ENCODE data around the gene BCAT1.
"Not testable (repeated sequence)": the region's sequence is repeated elsewhere in the genome, so short reads cannot be mapped to it uniquely, and the experiment has no call there.

Gene BCAT1

DNA sequence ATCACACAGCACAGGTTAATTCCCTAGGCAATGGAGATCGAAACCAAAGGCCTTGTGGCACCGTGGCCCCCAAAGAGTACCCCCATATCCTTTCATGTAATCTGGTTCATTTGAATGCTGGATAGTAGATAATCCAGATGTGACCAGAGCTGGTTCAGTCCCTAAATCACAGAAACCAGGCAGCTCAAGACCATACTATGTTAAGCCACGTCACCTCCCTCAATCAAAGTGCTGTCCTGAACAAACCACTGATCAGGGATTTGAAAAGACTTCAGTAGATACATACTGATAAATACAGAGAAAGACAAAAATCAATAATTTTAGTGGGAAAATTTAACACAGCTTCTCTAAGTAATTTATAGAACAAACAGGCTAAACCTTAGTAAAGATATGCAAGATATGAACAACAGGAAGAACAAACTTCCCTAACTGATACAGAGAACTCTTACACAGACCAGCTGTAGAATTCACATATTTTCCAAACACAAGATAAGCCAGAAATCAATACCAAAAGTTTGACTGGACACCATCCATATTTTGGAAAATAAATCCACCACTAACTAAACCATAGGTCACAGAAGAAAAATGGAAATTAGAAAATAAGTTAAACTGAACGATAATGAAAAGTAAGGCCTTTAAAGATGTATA, 67.1 kb downstream of the BCAT1 start:
- WGBS (ENCODE audit: insufficient coverage): no CpG with 5 or more reads among the region's 4 CpGs
- CTCF ChIA-PET: interaction anchor here (0.9 to 1.2 kb wide), 2 partner anchors 34 to 66 kb away, joined by 3 to 4 read pairs; partner anchors contain the start of gene BCAT1

DNA sequence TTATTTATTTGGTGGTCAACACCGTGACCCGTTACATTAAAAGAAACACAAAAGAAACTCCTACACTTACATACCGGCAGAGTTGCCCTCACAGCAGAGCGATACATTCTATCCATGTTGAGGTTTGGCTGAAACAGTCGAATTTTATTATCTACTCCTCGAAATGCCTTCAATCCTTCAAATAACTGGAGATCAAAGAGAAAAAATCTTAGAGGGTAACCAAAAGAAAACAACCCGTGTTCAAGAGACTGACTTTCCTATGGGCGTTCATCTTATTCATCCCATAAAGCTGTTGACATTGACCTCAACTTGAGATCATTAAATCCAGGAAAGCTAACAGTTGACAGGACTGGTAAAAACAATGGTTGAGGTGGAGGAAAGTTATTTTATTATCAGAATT, 67.7 kb downstream of the BCAT1 start:
- H3K27me3 ChIP-seq (replicated peaks in 2 of 5; ENCODE audit: control insufficient read depth in 4 of 5, insufficient read depth in 5 of 5, low read length in 4 of 5): no peaks in the 10 kb centered on the region
- H3K36me3 ChIP-seq (ENCODE audit: control insufficient read depth in 4 of 4, insufficient read depth in 4 of 4, low read length in 3 of 4): peaks cover 5 to 45% (median 25%) of the 10 kb centered on the region in 4 experiments
- POLR2A ChIA-PET: no interaction called here
- H3K27ac ChIP-seq (ENCODE audit: insufficient read depth in 1 of 2, low read depth in 1 of 2, low read length in 2 of 2, poor library complexity in 1 of 2, severe bottlenecking in 2 of 2): no peak overlapping the region
- peaks cover 0 to 4% (median 0%) of the 10 kb centered on the region in 4 experiments for H3K4me1 ChIP-seq (ENCODE audit: control extremely low read depth in 1 of 4, control insufficient read depth in 4 of 4, insufficient read depth in 4 of 4, low read length in 3 of 4)
- CTCF ChIA-PET: interaction anchor here (1.2 kb wide), 1 partner anchor 67 kb away, joined by 3 read pairs; the partner anchor contains the start of gene BCAT1
- no peak for DNase-seq
- 98% methylated on average over 6 of the region's 8 CpGs for WGBS (ENCODE audit: insufficient coverage)
- no peaks in the 10 kb centered on the region for H3K9me3 ChIP-seq (ENCODE audit: control extremely low read depth in 1 of 5, control insufficient read depth in 4 of 5, insufficient read depth in 2 of 5, low read depth in 1 of 5, low read length in 4 of 5)
- no peak overlapping the region for H3K4me3 ChIP-seq (ENCODE audit: control insufficient read depth in 1 of 7, extremely low read depth in 1 of 7, insufficient read depth in 4 of 7, low read depth in 2 of 7, low read length in 6 of 7)

More for the DNA sequence above, 67.1 kb downstream of the BCAT1 start:
- no peak overlapping the region for H3K27ac ChIP-seq (ENCODE audit: insufficient read depth in 1 of 2, low read depth in 1 of 2, low read length in 2 of 2, poor library complexity in 1 of 2, severe bottlenecking in 2 of 2)
- H3K4me1 ChIP-seq (ENCODE audit: control extremely low read depth in 1 of 4, control insufficient read depth in 4 of 4, insufficient read depth in 4 of 4, low read length in 3 of 4): peaks cover 0 to 4% (median 0%) of the 10 kb centered on the region in 4 experiments
- no peak overlapping the region for H3K4me3 ChIP-seq (ENCODE audit: control insufficient read depth in 1 of 7, extremely low read depth in 1 of 7, insufficient read depth in 4 of 7, low read depth in 2 of 7, low read length in 6 of 7)
- POLR2A ChIA-PET: no interaction called here
- no peaks in the 10 kb centered on the region for H3K27me3 ChIP-seq (replicated peaks in 2 of 5; ENCODE audit: control insufficient read depth in 4 of 5, insufficient read depth in 5 of 5, low read length in 4 of 5)
- peaks cover 5 to 39% (median 22%) of the 10 kb centered on the region in 4 experiments for H3K36me3 ChIP-seq (ENCODE audit: control insufficient read depth in 4 of 4, insufficient read depth in 4 of 4, low read length in 3 of 4)
- no peak for DNase-seq
- no peaks in the 10 kb centered on the region for H3K9me3 ChIP-seq (ENCODE audit: control extremely low read depth in 1 of 5, control insufficient read depth in 4 of 5, insufficient read depth in 2 of 5, low read depth in 1 of 5, low read length in 4 of 5)

GRCh38 chr12:24880732-24881131, 68.2 kb downstream of the BCAT1 start:
- Histone ChIP-seq H3K4me3 (ENCODE audit: control insufficient read depth in 1 of 7, extremely low read depth in 1 of 7, insufficient read depth in 4 of 7, low read depth in 2 of 7, low read length in 6 of 7) (no peak overlapping the region), H3K36me3 (ENCODE audit: control insufficient read depth in 4 of 4, insufficient read depth in 4 of 4, low read length in 3 of 4) (peaks cover 5 to 47% (median 25%) of the 10 kb centered on the region in 4 experiments), H3K27ac (ENCODE audit: insufficient read depth in 1 of 2, low read depth in 1 of 2, low read length in 2 of 2, poor library complexity in 1 of 2, severe bottlenecking in 2 of 2) (no peak overlapping the region), H3K27me3 (replicated peaks in 2 of 5; ENCODE audit: control insufficient read depth in 4 of 5, insufficient read depth in 5 of 5, low read length in 4 of 5) (no peaks in the 10 kb centered on the region), H3K9me3 (ENCODE audit: control extremely low read depth in 1 of 5, control insufficient read depth in 4 of 5, insufficient read depth in 2 of 5, low read depth in 1 of 5, low read length in 4 of 5) (no peaks in the 10 kb centered on the region), H3K4me1 (ENCODE audit: control extremely low read depth in 1 of 4, control insufficient read depth in 4 of 4, insufficient read depth in 4 of 4, low read length in 3 of 4) (peaks cover 0 to 4% (median 0%) of the 10 kb centered on the region in 4 experiments)
- ChIA-PET POLR2A (no interaction called here), CTCF (interaction anchor here (1.1 to 1.2 kb wide), 2 partner anchors 29 to 67 kb away, joined by 3 to 5 read pairs; partner anchors contain the start of gene BCAT1)
- WGBS (ENCODE audit: insufficient coverage): 100% methylated on average over 4 of the region's 5 CpGs
- DNase-seq: no peak

DNA sequence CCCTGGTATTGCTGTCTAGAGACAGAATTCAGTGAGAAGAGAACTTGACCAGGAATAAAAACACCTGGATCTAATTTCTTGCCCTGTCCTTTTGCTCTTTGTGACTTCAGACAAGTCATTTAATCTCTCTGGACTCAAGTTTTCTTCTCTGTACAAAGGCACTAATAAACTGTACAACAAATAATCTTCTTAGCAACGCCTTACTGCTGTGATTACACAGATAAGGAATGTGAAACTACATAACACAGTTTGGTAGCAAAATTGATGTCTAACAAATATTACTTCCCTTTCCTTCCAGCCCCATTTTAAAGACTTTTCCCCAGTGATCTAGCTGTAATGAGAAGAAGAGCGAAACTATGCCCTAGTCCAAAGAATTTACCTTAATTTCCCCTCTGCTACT, 69.3 kb downstream of the BCAT1 start:
- H3K36me3 ChIP-seq (ENCODE audit: control insufficient read depth in 4 of 4, insufficient read depth in 4 of 4, low read length in 3 of 4): peaks cover 11 to 56% (median 32%) of the 10 kb centered on the region in 4 experiments
- peak in 2 of 3 donors; percentile 14 to 29 for DNase-seq
- H3K9me3 ChIP-seq (ENCODE audit: control extremely low read depth in 1 of 5, control insufficient read depth in 4 of 5, insufficient read depth in 2 of 5, low read depth in 1 of 5, low read length in 4 of 5): no peaks in the 10 kb centered on the region
- no peaks in the 10 kb centered on the region for H3K27me3 ChIP-seq (replicated peaks in 2 of 5; ENCODE audit: control insufficient read depth in 4 of 5, insufficient read depth in 5 of 5, low read length in 4 of 5)
- H3K4me3 ChIP-seq (ENCODE audit: control insufficient read depth in 1 of 7, extremely low read depth in 1 of 7, insufficient read depth in 4 of 7, low read depth in 2 of 7, low read length in 6 of 7): no peak overlapping the region
- CTCF ChIA-PET: interaction anchor here (1.1 kb wide), 1 partner anchor 28 kb away, joined by 5 read pairs; no protein-coding TSS in a partner anchor
- peaks cover 0 to 4% (median 0%) of the 10 kb centered on the region in 4 experiments for H3K4me1 ChIP-seq (ENCODE audit: control extremely low read depth in 1 of 4, control insufficient read depth in 4 of 4, insufficient read depth in 4 of 4, low read length in 3 of 4)
- no peak overlapping the region for H3K27ac ChIP-seq (ENCODE audit: insufficient read depth in 1 of 2, low read depth in 1 of 2, low read length in 2 of 2, poor library complexity in 1 of 2, severe bottlenecking in 2 of 2)
- WGBS (ENCODE audit: insufficient coverage): 60% methylated on average over 1 of the region's 2 CpGs
- POLR2A ChIA-PET: no interaction called here

GRCh38 chr12:24875014-24875413, 73.9 kb downstream of the BCAT1 start:
- ChIA-PET CTCF (no interaction called here), POLR2A (no interaction called here)
- H3K27ac ChIP-seq (ENCODE audit: insufficient read depth in 1 of 2, low read depth in 1 of 2, low read length in 2 of 2, poor library complexity in 1 of 2, severe bottlenecking in 2 of 2): no peak overlapping the region
- no peak for DNase-seq
- H3K9me3 ChIP-seq (ENCODE audit: control extremely low read depth in 1 of 5, control insufficient read depth in 4 of 5, insufficient read depth in 2 of 5, low read depth in 1 of 5, low read length in 4 of 5): no peaks in the 10 kb centered on the region
- no peaks in the 10 kb centered on the region for H3K4me1 ChIP-seq (ENCODE audit: control extremely low read depth in 1 of 4, control insufficient read depth in 4 of 4, insufficient read depth in 4 of 4, low read length in 3 of 4)
- no peaks in the 10 kb centered on the region for H3K27me3 ChIP-seq (replicated peaks in 2 of 5; ENCODE audit: control insufficient read depth in 4 of 5, insufficient read depth in 5 of 5, low read length in 4 of 5)
- H3K36me3 ChIP-seq (ENCODE audit: control insufficient read depth in 4 of 4, insufficient read depth in 4 of 4, low read length in 3 of 4): peaks cover 11 to 58% (median 37%) of the 10 kb centered on the region in 4 experiments
- no peak overlapping the region for H3K4me3 ChIP-seq (ENCODE audit: control insufficient read depth in 1 of 7, extremely low read depth in 1 of 7, insufficient read depth in 4 of 7, low read depth in 2 of 7, low read length in 6 of 7)
- no CpG with 5 or more reads among the region's 3 CpGs for WGBS (ENCODE audit: insufficient coverage)

DNA sequence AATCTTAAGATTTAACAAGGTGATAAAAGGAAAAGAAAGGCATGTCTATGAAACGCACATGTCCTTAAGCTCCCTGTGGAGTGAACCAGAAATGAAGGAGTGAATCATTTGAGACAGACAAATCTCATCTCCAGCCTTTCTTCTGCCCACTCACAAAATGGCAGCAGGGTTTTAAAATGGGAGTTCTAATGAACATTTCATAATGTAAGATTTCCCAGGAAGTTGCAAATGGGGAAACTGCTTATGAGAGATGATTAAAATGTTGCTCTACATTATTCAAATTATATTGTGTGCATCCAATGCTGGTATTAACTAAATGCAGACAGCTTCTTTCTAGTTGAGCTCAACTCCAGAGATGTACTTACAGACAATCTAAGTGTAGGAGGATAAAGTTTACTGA, 76.7 kb downstream of the BCAT1 start:
- POLR2A ChIA-PET: no interaction called here
- no peaks in the 10 kb centered on the region for H3K27me3 ChIP-seq (replicated peaks in 2 of 5; ENCODE audit: control insufficient read depth in 4 of 5, insufficient read depth in 5 of 5, low read length in 4 of 5)
- CTCF ChIA-PET: interaction anchor here (1.1 to 1.3 kb wide), 2 partner anchors 19 to 20 kb away, joined by 3 read pairs; no protein-coding TSS in a partner anchor
- H3K36me3 ChIP-seq (ENCODE audit: control insufficient read depth in 4 of 4, insufficient read depth in 4 of 4, low read length in 3 of 4): peaks cover 8 to 58% (median 34%) of the 10 kb centered on the region in 4 experiments
- H3K27ac ChIP-seq (ENCODE audit: insufficient read depth in 1 of 2, low read depth in 1 of 2, low read length in 2 of 2, poor library complexity in 1 of 2, severe bottlenecking in 2 of 2): no peak overlapping the region
- peaks cover 0 to 6% (median 0%) of the 10 kb centered on the region in 5 experiments for H3K9me3 ChIP-seq (ENCODE audit: control extremely low read depth in 1 of 5, control insufficient read depth in 4 of 5, insufficient read depth in 2 of 5, low read depth in 1 of 5, low read length in 4 of 5)
- no peak overlapping the region for H3K4me3 ChIP-seq (ENCODE audit: control insufficient read depth in 1 of 7, extremely low read depth in 1 of 7, insufficient read depth in 4 of 7, low read depth in 2 of 7, low read length in 6 of 7)
- H3K4me1 ChIP-seq (ENCODE audit: control extremely low read depth in 1 of 4, control insufficient read depth in 4 of 4, insufficient read depth in 4 of 4, low read length in 3 of 4): no peaks in the 10 kb centered on the region
- DNase-seq: no peak
- WGBS (ENCODE audit: insufficient coverage): 80% methylated on average over 1 of the region's 1 CpG

- POLR2A ChIA-PET: not testable (repeated sequence)
Observed at GRCh38 chr12:24866139-24866538, 82.8 kb downstream of the BCAT1 start.

More at GRCh38 chr12:24866139-24866538, 82.8 kb downstream of the BCAT1 start:
- peaks cover 0 to 15% (median 3%) of the 10 kb centered on the region in 4 experiments for H3K4me1 ChIP-seq (ENCODE audit: control extremely low read depth in 1 of 4, control insufficient read depth in 4 of 4, insufficient read depth in 4 of 4, low read length in 3 of 4)
- H3K27me3 ChIP-seq (replicated peaks in 2 of 5; ENCODE audit: control insufficient read depth in 4 of 5, insufficient read depth in 5 of 5, low read length in 4 of 5); H3K9me3 ChIP-seq (ENCODE audit: control extremely low read depth in 1 of 5, control insufficient read depth in 4 of 5, insufficient read depth in 2 of 5, low read depth in 1 of 5, low read length in 4 of 5); H3K27ac ChIP-seq (ENCODE audit: insufficient read depth in 1 of 2, low read depth in 1 of 2, low read length in 2 of 2, poor library complexity in 1 of 2, severe bottlenecking in 2 of 2); CTCF ChIA-PET; DNase-seq; H3K4me3 ChIP-seq (ENCODE audit: control insufficient read depth in 1 of 7, extremely low read depth in 1 of 7, insufficient read depth in 4 of 7, low read depth in 2 of 7, low read length in 6 of 7): not testable (repeated sequence)
- peaks cover 2 to 32% (median 21%) of the 10 kb centered on the region in 4 experiments for H3K36me3 ChIP-seq (ENCODE audit: control insufficient read depth in 4 of 4, insufficient read depth in 4 of 4, low read length in 3 of 4)
- WGBS (ENCODE audit: insufficient coverage): 97% methylated on average over 23 of the region's 24 CpGs
